Esophagus muscularis mucosa (tissue), 4 donors: Measurements from ENCODE around the gene RARG. TPM values are rescaled to one million over a fixed set of nuclear protein-coding genes. Genes with fewer than 3 reads are reported as not detected.
"Not testable (repeated sequence)": the region's sequence is repeated elsewhere in the genome, so short reads cannot be mapped to it uniquely, and the experiment has no call there.

Experiments
- DNase-seq: peaks from one replicate; pipeline ENCODE4 v3.0.0-alpha.2; 2017; ENCODE audit errors: extremely low spot score
- H3K27ac ChIP-seq, 4 donors: fragments of 200-600 bp; sonication (generic); replicated peaks in 1 of 4; 1 replicate in 3 of 4; 2 replicates in 1 of 4; pipeline ENCODE4 v1.5.1; 2016 to 2019; ENCODE audit warnings: mild to moderate bottlenecking in 1 of 4
- H3K27me3 ChIP-seq, 4 donors: fragments of 200-600 bp; sonication (generic); one replicate each; pipeline versions ENCODE4 v1.5.1 to v1.6.0; 2016 to 2019
- H3K36me3 ChIP-seq, 4 donors: fragments of 200-600 bp; sonication (generic); one replicate each; pipeline ENCODE4 v1.5.1; 2016 to 2019
- H3K4me1 ChIP-seq, 4 donors: fragments of 200-600 bp; sonication (generic); one replicate each; pipeline ENCODE4 v1.5.1; 2016 to 2019
- H3K4me3 ChIP-seq, 4 donors: fragments of 200-600 bp; sonication (generic); 1 replicate in 2 of 4; 2 replicates in 2 of 4; pipeline ENCODE4 v1.5.1; 2016 to 2019; ENCODE audit warnings: mild to moderate bottlenecking in 4 of 4, moderate library complexity in 1 of 4
- H3K9me3 ChIP-seq, 4 donors: fragments of 200-600 bp; sonication (generic); 1 replicate in 3 of 4; 2 replicates in 1 of 4; pipeline ENCODE4 v1.5.1; 2016 to 2019
- EP300 ChIP-seq: sonication (generic); formaldehyde crosslinking; IDR thresholded peaks from one replicate; pipeline ENCODE4 v1.6.1; 2017; ENCODE audit warnings: antibody characterized with exemption
- POLR2A ChIP-seq: fragments of 450-650 bp; IDR thresholded peaks from one replicate; pipeline ENCODE4 v1.6.1; 2017; ENCODE audit warnings: antibody characterized with exemption, moderate library complexity, mild to moderate bottlenecking, low read depth
- POLR2AphosphoS5 ChIP-seq, 2 donors: sonication (generic); formaldehyde crosslinking; IDR thresholded peaks; one replicate each; pipeline ENCODE4 v1.6.1; 2017; ENCODE audit warnings: antibody characterized with exemption in 2 of 2
- WGBS: methylation state at CpG from one replicate; pipeline ENCODE4 v1.1.5; 2018; 5-methylcytosine and 5-hydroxymethylcytosine counted together
- intact Hi-C: fragments of 100-400 bp; cut with DNase I; formaldehyde crosslinking; loops from one replicate; pipeline ENCODE4 v1.15.1; 2023
- total RNA-seq, 4 donors: library from RNA; depleted of rRNA; stranded (reverse); fragments of >200 nt; gene quantifications; one replicate each; pipeline versions ENCODE4 v1.1.0 to v1.2.1, GENCODE V29; 2016
- TF ChIP-seq, protein P1 (sequence below), 3 experiments: fragments of 200-600 bp in 2 of 3; fragments of 450-650 bp in 1 of 3; sonication (generic) in 2 of 3; IDR thresholded peaks; one replicate each; pipeline ENCODE4 v1.5.1; 2017 to 2019; ENCODE audit warnings: antibody characterized with exemption in 3 of 3, mild to moderate bottlenecking in 2 of 3, moderate library complexity in 1 of 3

The RARG gene
- total RNA-seq, 4 donors from 2014 or later = 10.3 to 26.1 (median 22.9) TPM

DNA sequence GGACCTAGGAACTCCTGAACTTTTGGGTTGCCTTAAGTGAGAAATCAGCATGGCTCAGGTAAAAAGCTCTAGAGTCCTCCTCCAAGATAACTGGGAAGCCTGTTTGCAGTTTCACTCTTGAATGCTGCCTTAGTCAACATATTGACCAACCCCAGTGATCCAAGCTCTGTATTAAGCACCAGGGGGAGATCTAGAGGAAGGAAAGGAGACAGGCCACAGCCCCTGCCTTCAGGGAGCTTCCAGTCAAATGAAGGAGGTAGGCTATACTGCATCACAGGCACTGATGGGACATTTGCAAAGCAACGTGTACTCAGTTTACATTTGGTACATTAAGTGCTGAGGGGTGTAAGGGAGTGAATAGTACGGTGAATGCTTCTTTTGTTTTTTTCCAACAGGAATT lies 50.1 kb downstream of the RARG start:
- peaks cover 29 to 52% (median 48%) of the 10 kb centered on the region in 4 donors for H3K36me3 ChIP-seq
- H3K9me3 ChIP-seq = no peaks in the 10 kb centered on the region
- no peak for TF ChIP-seq POLR2A
- no peak for TF ChIP-seq POLR2AphosphoS5 (IDR thresholded peaks at IDR 0.05)
- no peak for TF ChIP-seq EP300
- TF ChIP-seq, protein P1, sequence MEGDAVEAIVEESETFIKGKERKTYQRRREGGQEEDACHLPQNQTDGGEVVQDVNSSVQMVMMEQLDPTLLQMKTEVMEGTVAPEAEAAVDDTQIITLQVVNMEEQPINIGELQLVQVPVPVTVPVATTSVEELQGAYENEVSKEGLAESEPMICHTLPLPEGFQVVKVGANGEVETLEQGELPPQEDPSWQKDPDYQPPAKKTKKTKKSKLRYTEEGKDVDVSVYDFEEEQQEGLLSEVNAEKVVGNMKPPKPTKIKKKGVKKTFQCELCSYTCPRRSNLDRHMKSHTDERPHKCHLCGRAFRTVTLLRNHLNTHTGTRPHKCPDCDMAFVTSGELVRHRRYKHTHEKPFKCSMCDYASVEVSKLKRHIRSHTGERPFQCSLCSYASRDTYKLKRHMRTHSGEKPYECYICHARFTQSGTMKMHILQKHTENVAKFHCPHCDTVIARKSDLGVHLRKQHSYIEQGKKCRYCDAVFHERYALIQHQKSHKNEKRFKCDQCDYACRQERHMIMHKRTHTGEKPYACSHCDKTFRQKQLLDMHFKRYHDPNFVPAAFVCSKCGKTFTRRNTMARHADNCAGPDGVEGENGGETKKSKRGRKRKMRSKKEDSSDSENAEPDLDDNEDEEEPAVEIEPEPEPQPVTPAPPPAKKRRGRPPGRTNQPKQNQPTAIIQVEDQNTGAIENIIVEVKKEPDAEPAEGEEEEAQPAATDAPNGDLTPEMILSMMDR (IDR thresholded peaks at IDR 0.05) = no peak
- no peak for DNase-seq
- H3K4me3 ChIP-seq = peak overlapping the region; percentile 75 to 87 (median 84)
- peaks cover 42 to 53% (median 51%) of the 10 kb centered on the region in 4 donors for H3K4me1 ChIP-seq
- 74% methylated on average over 2 of the region's 2 CpGs for WGBS
- peak overlapping the region; percentile 92 to 96 (median 94) for H3K27ac ChIP-seq
- intact Hi-C loops = no loop called here
- no peaks in the 10 kb centered on the region for H3K27me3 ChIP-seq

DNA sequence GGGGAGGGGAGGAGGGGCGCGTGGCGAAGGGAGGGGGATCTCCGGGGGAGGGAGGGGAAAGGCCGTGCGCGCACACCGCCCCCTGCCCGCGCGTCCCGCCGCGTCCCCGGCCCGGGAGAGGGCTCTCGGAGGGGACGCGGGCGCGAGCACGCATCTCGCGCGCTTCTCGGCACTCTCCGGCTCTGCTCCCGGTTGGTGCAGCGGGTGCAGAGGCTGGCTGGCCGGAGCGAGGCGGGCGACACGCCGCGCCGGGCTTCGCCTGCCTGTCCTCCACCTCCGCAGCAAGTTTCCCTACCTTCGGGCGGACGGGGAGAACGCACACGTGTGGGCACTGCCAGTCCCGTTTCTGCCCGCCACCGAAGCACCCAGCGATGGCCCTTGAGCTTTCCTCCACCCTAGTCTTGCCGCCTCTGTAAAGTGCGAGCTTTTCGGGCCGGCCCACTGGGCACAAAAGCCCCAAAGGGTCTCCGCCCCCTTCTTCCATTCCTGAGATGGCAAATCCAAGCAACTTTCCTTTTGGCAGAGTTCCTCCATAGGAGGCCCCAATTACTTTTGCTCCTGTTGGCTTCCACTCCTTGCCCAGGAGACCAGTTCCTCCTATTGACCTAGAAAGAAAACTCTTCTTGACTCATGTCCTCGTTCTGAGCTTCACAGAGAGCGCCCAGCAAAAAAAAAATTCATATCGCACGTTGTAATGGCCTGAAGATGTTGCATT lies 50.9 kb downstream of the RARG start:
- Histone ChIP-seq H3K27ac (peak overlapping the region; percentile 92 to 96 (median 94)), H3K9me3 (no peaks in the 10 kb centered on the region), H3K36me3 (peaks cover 21 to 44% (median 39%) of the 10 kb centered on the region in 4 donors), H3K27me3 (no peaks in the 10 kb centered on the region), H3K4me1 (peaks cover 42 to 53% (median 51%) of the 10 kb centered on the region in 4 donors), H3K4me3 (peak overlapping the region; percentile 75 to 87 (median 84))
- no peak for DNase-seq
- 5% methylated on average over 12 of the region's 57 CpGs for WGBS
- intact Hi-C loops = no loop called here
- TF ChIP-seq EP300 (no peak), POLR2A (no peak), POLR2AphosphoS5 (IDR thresholded peaks at IDR 0.05) (no peak)

DNA sequence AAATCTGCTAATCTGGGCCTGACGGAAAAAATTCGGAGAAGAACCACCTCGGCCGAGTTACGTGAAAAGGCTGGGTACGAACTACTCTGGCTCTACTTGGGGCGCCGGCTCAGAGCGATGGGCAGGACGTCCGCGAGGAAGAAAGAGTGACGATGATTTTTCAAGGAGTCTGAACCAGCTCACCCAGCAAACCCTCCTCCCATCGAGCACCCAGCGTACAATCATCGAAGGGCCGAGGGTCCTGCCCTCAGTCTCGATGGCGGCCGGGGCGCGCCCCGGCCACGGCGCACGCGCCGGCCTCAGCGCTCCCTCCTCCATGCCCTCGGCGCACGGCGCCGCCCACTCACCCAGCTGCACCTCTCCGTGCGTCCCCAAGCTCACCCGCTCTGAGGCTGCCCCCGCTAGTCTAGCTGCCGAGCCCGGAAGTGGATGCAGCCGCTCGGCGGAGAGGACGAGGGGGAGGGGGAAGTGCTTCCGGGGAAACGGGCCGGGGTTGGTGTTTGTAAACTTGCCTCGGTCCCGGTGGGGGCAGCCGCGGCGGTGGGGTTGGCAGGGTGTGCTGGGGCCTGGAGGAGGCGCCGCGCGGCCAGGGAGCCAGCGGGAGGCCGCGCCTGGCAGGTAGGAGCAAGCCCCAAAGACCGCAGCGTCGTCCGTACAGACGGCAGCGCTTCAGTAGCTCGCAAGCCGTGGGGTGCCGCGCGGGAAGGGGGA lies 51.6 kb downstream of the RARG start, which contains the start of the genes CSAD and ZNF740:
Gene CSAD, minus strand, starts transcription at position 706 of the 711 bp plus-strand sequence. CDS start 7,455 bp downstream, outside the sequence.
Gene ZNF740, plus strand, starts transcription at position 503 of the 711 bp plus-strand sequence. CDS start 1,262 bp downstream, outside the sequence.
- intact Hi-C loops = no loop called here
- DNase-seq = peak; percentile 99
- Histone ChIP-seq H3K36me3 (peaks cover 14 to 37% (median 32%) of the 10 kb centered on the region in 4 donors), H3K9me3 (no peaks in the 10 kb centered on the region), H3K4me3 (peak within 1 kb of the TSS; percentile 75 to 87 (median 84)), H3K4me1 (peaks cover 42 to 51% (median 49%) of the 10 kb centered on the region in 4 donors), H3K27ac (peak within 1 kb of the TSS; percentile 92 to 96 (median 94)), H3K27me3 (no peaks in the 10 kb centered on the region)
- TF ChIP-seq POLR2A (peak; percentile 29), EP300 (no peak), POLR2AphosphoS5 (IDR thresholded peaks at IDR 0.05) (peak; percentile 85 to 92)
- TF ChIP-seq, protein P1 (IDR thresholded peaks at IDR 0.05) = peak in 1 of 3 experiments; percentile 24
- WGBS = 0% methylated on average over 31 of the region's 70 CpGs

DNA sequence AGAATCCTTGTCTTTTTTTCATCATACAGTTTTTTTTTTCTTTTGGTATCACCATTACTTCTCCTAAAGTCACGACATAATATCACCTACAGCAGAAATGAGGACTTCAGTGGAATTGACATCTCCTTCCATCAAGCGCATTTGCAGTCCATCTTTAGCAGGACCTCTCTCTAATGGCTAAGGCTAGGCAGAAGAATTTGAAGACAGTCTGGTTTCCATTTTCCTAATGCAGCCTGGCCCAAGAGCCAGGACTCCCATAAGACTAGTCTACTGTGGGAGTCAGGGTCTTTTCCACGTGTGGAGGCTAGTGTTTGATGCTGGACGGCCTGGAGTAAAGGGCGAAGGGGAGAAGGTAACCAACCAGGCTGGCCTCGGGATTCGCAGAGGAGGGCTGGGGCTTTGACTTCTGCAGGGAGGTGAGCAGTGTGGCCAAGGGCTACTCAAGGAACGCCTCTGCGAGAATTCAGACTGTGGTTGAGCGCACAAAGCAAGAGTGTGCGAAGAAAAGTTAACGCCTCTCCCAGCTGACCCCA lies 52.3 kb downstream of the RARG start:
- H3K36me3 ChIP-seq = peaks cover 8 to 31% (median 26%) of the 10 kb centered on the region in 4 donors
- peak overlapping the region; percentile 75 to 87 (median 84) for H3K4me3 ChIP-seq
- intact Hi-C loops = no loop called here
- no peaks in the 10 kb centered on the region for H3K9me3 ChIP-seq
- peaks cover 42 to 53% (median 47%) of the 10 kb centered on the region in 4 donors for H3K4me1 ChIP-seq
- peak overlapping the region; percentile 92 to 96 (median 94) for H3K27ac ChIP-seq
- DNase-seq = no peak
- 15% methylated on average over 11 of the region's 12 CpGs for WGBS
- TF ChIP-seq EP300 (no peak), POLR2A (no peak), POLR2AphosphoS5 (IDR thresholded peaks at IDR 0.05) (no peak)
- TF ChIP-seq, protein P1 (IDR thresholded peaks at IDR 0.05) = no peak
- no peaks in the 10 kb centered on the region for H3K27me3 ChIP-seq

DNA sequence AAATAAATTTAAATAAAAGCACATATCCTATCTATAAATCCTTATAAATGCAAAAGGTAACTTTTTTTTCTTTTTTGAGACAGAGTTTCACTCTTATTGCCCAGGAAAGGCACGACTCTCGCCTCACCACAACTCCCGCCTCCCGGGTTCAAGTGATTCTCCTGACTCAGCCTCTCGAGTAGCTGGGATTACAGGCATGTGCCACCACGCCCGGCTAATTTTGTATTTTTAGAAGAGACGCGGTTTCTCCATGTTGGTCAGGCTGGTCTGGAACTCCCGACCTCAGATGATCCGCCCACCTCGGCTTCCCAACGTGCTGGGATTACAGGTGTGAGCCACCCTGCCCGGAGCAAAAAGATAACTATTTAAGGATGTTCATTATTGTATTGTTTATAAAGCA lies 53.2 kb downstream of the RARG start:
- H3K4me3 ChIP-seq, H3K27me3 ChIP-seq, intact Hi-C loops, H3K9me3 ChIP-seq, DNase-seq: not testable (repeated sequence)
- H3K4me1 ChIP-seq = peaks cover 34 to 45% (median 40%) of the 10 kb centered on the region in 4 donors
- H3K36me3 ChIP-seq = peaks cover 8 to 21% (median 17%) of the 10 kb centered on the region in 4 donors
- 95% methylated on average over 14 of the region's 14 CpGs for WGBS
- peak overlapping the region in 2 of 4 donors; percentile 92 to 96 for H3K27ac ChIP-seq

DNA sequence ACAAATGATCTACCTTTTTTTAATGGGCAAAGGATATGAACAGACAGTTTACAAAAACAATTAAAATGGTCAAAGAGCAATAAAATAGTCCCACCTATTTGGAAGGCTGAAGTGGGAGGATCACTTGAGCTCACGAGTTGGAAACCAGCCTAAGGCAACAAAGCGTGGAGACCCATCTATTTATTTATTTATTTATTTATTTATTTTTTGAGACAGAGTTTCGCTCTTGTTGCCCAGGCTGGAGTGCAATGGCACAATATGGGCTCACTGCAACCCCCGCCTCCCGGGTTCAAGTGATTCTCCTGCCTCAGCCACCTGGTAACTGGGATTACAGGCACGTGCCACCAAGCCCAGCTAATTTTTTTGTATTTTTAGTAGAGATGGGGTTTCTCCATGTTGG lies 54.6 kb downstream of the RARG start:
- peaks cover 20 to 36% (median 31%) of the 10 kb centered on the region in 4 donors for H3K4me1 ChIP-seq
- H3K27ac ChIP-seq, H3K9me3 ChIP-seq, DNase-seq, H3K4me3 ChIP-seq, H3K27me3 ChIP-seq, intact Hi-C loops: not testable (repeated sequence)
- peaks cover 0 to 16% (median 8%) of the 10 kb centered on the region in 4 donors for H3K36me3 ChIP-seq
- 94% methylated on average over 3 of the region's 6 CpGs for WGBS
